PC-3 (cell line): ENCODE results near the gene DDAH2.

Source experiments
- CTCF ChIP-seq: fragments of 300-600 bp; sonication (generic); conservative IDR thresholded peaks from 2 replicates; pipeline ENCODE4 v1.5.1; 2017; ENCODE audit warnings: antibody characterized with exemption, low read depth, mild to moderate bottlenecking, low read length
- EZH2 ChIP-seq: fragments of 300-600 bp; sonication (generic); IDR thresholded peaks from one replicate; pipeline ENCODE4 v1.6.1; 2017; ENCODE audit warnings: antibody characterized with exemption, mild to moderate bottlenecking, low read length; ENCODE audit not compliant: unreplicated experiment
- EZH2phosphoT487 ChIP-seq: fragments of 300-600 bp; sonication (generic); IDR thresholded peaks from 2 replicates; pipeline ENCODE4 v1.6.1; 2018; ENCODE audit warnings: mild to moderate bottlenecking, antibody characterized with exemption, low read length, borderline replicate concordance

GRCh38 chr6:31733734-31734133, 4.6 kb upstream of the DDAH2 start:
- TF ChIP-seq CTCF (no peak), EZH2 (no peak), EZH2phosphoT487 (no peak)
